Endodermal cell (in vitro differentiated cells): ENCODE data around the gene PMEPA1. TPM values are rescaled to one million over a fixed set of nuclear protein-coding genes. Genes with fewer than 3 reads are reported as not detected.

Experiments
- DNase-seq: peaks from one replicate; pipeline ENCODE4 v3.0.0-alpha.2; 2017
- H3K27ac ChIP-seq: 2 replicates; pipeline ENCODE4 v1.5.1; 2013; ENCODE audit warnings: mild to moderate bottlenecking, low read depth, low read length, moderate library complexity
- H3K27me3 ChIP-seq: 2 replicates; pipeline ENCODE4 v1.6.1; 2013; ENCODE audit warnings: mild to moderate bottlenecking, low read length, moderate library complexity; ENCODE audit not compliant: insufficient read depth, control insufficient read depth, poor library complexity, severe bottlenecking
- H3K36me3 ChIP-seq: 2 replicates; pipeline ENCODE4 v1.7.0; 2013; ENCODE audit warnings: mild to moderate bottlenecking, low read length, moderate library complexity; ENCODE audit not compliant: control insufficient read depth, insufficient read depth
- H3K4me1 ChIP-seq: one replicate; pipeline ENCODE4 v1.7.0; 2013; ENCODE audit warnings: low read length; ENCODE audit not compliant: control insufficient read depth, insufficient read depth
- H3K4me3 ChIP-seq: 2 replicates; pipeline ENCODE4 v1.5.1; 2013; ENCODE audit warnings: mild to moderate bottlenecking, low read length, moderate library complexity
- H3K9ac ChIP-seq: 2 replicates; pipeline ENCODE4 v1.6.1; 2013; ENCODE audit warnings: mild to moderate bottlenecking, low read length, moderate library complexity; ENCODE audit not compliant: poor library complexity, severe bottlenecking; ENCODE audit errors: extremely low read depth
- H3K9me3 ChIP-seq: 2 replicates; pipeline ENCODE4 v1.6.1; 2013; ENCODE audit warnings: mild to moderate bottlenecking, low read length, moderate library complexity; ENCODE audit not compliant: control insufficient read depth
- H3K27ac Mint-ChIP-seq: 2 replicates; pipeline ENCODE4 v1.8.0; 2020; ENCODE audit warnings: mixed read lengths
- H3K27me3 Mint-ChIP-seq: 2 replicates; pipeline ENCODE4 v1.8.0; 2021; ENCODE audit warnings: mild to moderate bottlenecking, mixed read lengths; ENCODE audit not compliant: insufficient read depth
- H3K36me3 Mint-ChIP-seq: 2 replicates; pipeline ENCODE4 v1.8.0; 2020; ENCODE audit warnings: low read depth, mixed read lengths
- H3K4me1 Mint-ChIP-seq: 2 replicates; pipeline ENCODE4 v1.8.0; 2020; ENCODE audit warnings: mixed read lengths
- H3K4me3 Mint-ChIP-seq: 2 replicates; pipeline ENCODE4 v1.8.0; 2020; ENCODE audit warnings: mild to moderate bottlenecking, moderate library complexity, mixed read lengths
- H3K9me3 Mint-ChIP-seq: 2 replicates; pipeline ENCODE4 v1.8.0; 2020; ENCODE audit warnings: mild to moderate bottlenecking, mixed read lengths
- WGBS, 2 experiments: methylation state at CpG; one replicate each; pipeline versions ENCODE4 v1.1.5 to v1.1.7; 2013; ENCODE audit warnings: missing lambda C conversion rate in 2 of 2, mixed read lengths in 1 of 2; ENCODE audit not compliant: insufficient coverage in 1 of 2, insufficient read length in 1 of 2; 5-methylcytosine and 5-hydroxymethylcytosine counted together
- total RNA-seq, 2 donors: library from RNA; stranded (reverse); fragmentation: NEBNext Ultra II Directional in 1 of 2; extraction: Animal tissue kit (Norgen Biotek cat#: 25700) in 1 of 2; gene quantifications; 2 replicates in 1 of 2; 3 replicates in 1 of 2; pipeline ENCODE4 v1.2.1, GENCODE V29; 2021
- TF ChIP-seq, protein P1 (sequence below): fragments of 200-600 bp; sonication (generic); conservative IDR thresholded peaks from 2 replicates; pipeline ENCODE4 v1.5.0; 2021; ENCODE audit warnings: antibody characterized with exemption, mild to moderate bottlenecking

Gene PMEPA1
- total RNA-seq, 2 donors from 2014 or later = 18.8 to 37.4 TPM

DNA sequence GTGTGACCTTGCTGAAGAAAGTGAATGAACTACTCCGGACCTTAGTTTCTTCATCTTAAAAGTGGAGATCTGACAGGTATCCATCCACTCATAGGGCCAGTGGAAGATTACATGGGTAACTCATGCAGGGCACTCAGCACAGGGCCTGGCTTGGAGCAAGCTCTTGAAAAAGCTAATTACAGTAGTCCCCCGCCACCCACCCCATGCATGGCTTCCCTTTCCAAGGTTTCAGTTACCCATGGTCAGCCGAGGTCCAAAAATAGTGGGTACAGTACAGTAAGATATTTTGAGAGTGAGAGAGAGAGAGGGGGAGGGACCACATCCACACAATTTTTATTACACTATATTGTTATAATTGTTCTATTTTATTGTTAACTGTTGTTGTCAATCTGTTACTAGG is 7.1 kb upstream of the PMEPA1 start:
- Histone ChIP-seq H3K36me3 (no peaks in the 10 kb centered on the region), H3K27me3 (no peaks in the 10 kb centered on the region), H3K27ac (no peak overlapping the region), H3K9ac (no peak overlapping the region), H3K4me1 (peaks cover 9% of the 10 kb centered on the region), H3K4me3 (no peak overlapping the region), H3K9me3 (no peaks in the 10 kb centered on the region)
- peaks cover 2% of the 10 kb centered on the region for H3K27me3 Mint-ChIP-seq
- TF ChIP-seq, protein P1, sequence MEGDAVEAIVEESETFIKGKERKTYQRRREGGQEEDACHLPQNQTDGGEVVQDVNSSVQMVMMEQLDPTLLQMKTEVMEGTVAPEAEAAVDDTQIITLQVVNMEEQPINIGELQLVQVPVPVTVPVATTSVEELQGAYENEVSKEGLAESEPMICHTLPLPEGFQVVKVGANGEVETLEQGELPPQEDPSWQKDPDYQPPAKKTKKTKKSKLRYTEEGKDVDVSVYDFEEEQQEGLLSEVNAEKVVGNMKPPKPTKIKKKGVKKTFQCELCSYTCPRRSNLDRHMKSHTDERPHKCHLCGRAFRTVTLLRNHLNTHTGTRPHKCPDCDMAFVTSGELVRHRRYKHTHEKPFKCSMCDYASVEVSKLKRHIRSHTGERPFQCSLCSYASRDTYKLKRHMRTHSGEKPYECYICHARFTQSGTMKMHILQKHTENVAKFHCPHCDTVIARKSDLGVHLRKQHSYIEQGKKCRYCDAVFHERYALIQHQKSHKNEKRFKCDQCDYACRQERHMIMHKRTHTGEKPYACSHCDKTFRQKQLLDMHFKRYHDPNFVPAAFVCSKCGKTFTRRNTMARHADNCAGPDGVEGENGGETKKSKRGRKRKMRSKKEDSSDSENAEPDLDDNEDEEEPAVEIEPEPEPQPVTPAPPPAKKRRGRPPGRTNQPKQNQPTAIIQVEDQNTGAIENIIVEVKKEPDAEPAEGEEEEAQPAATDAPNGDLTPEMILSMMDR = no peak
- DNase-seq = no peak
- no peaks in the 10 kb centered on the region for H3K36me3 Mint-ChIP-seq
- WGBS, 2 experiments = 89 to 99% methylated on average over 1 to 2 of the region's 3 CpGs
- H3K9me3 Mint-ChIP-seq = no peaks in the 10 kb centered on the region
- H3K27ac Mint-ChIP-seq = no peak overlapping the region
- H3K4me1 Mint-ChIP-seq = peaks cover 26% of the 10 kb centered on the region
- H3K4me3 Mint-ChIP-seq = no peak overlapping the region

DNA sequence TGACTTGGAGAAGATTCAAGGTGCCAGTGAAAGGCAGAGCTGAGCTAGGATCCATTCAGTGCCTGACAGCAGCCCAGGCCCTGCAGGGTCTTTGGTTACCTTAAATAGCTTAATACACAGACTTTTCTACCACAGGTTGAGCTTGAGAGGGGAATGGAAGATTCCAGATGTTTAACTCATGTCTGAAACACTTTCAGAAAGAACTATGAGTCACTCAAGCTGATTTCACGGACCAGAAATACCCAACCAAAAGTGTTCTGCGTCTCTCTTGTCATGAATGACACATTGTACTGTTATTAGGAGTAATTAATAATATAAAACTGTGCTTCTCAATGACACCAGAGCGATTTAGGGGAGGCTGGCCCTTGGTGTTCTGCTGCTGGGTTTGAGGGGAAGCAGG is 6.4 kb upstream of the PMEPA1 start:
- H3K27ac ChIP-seq = no peak overlapping the region
- Mint-ChIP-seq H3K27ac (no peak overlapping the region), H3K27me3 (peaks cover under 1% of the 10 kb centered on the region), H3K4me3 (no peak overlapping the region), H3K36me3 (no peaks in the 10 kb centered on the region), H3K4me1 (peaks cover 27% of the 10 kb centered on the region), H3K9me3 (no peaks in the 10 kb centered on the region)
- H3K4me1 ChIP-seq = peaks cover 16% of the 10 kb centered on the region
- H3K27me3 ChIP-seq = no peaks in the 10 kb centered on the region
- TF ChIP-seq, protein P1 = no peak
- no peak for DNase-seq
- 92% methylated on average over 3 of the region's 3 CpGs; no CpG with 5 or more reads in 1 of the 2 experiments for WGBS, 2 experiments
- H3K9ac ChIP-seq = no peak overlapping the region
- H3K9me3 ChIP-seq = no peaks in the 10 kb centered on the region
- no peaks in the 10 kb centered on the region for H3K36me3 ChIP-seq
- H3K4me3 ChIP-seq = no peak overlapping the region

- TF ChIP-seq, protein P1 = no peak
- Histone ChIP-seq H3K9ac (no peak overlapping the region), H3K4me1 (peaks cover 16% of the 10 kb centered on the region), H3K36me3 (no peaks in the 10 kb centered on the region), H3K4me3 (no peak overlapping the region), H3K27me3 (no peaks in the 10 kb centered on the region), H3K27ac (no peak overlapping the region), H3K9me3 (no peaks in the 10 kb centered on the region)
- DNase-seq = peak; percentile 55
- 96% methylated on average over 10 to 15 of the region's 15 CpGs for WGBS, 2 experiments
- H3K27ac Mint-ChIP-seq = no peak overlapping the region
- peaks cover 33% of the 10 kb centered on the region for H3K4me1 Mint-ChIP-seq
- no peaks in the 10 kb centered on the region for H3K9me3 Mint-ChIP-seq
- H3K27me3 Mint-ChIP-seq = no peaks in the 10 kb centered on the region
- no peak overlapping the region for H3K4me3 Mint-ChIP-seq
- H3K36me3 Mint-ChIP-seq = no peaks in the 10 kb centered on the region
Observed at GRCh38 chr20:57715268-57715904, 5.6 kb upstream of the PMEPA1 start.
